GM12865 (cell line): ENCODE results near the gene GLE1.

Source experiments
- DNase-seq: peaks from one replicate; pipeline ENCODE4 v3.0.0; 2010; ENCODE audit warnings: low read depth
- H3K4me3 ChIP-seq: 2 replicates; pipeline ENCODE4 v1.5.1; 2011; ENCODE audit warnings: mild to moderate bottlenecking, low read depth, low read length, control low read depth
- TF ChIP-seq, protein P1 (sequence below): IDR thresholded peaks from 2 replicates; pipeline ENCODE4 v1.5.1; 2011; ENCODE audit warnings: low read length, control low read depth, low read depth, inconsistent platforms; ENCODE audit not compliant: insufficient read depth; ENCODE audit errors: missing control alignments

The GLE1 gene

DNA sequence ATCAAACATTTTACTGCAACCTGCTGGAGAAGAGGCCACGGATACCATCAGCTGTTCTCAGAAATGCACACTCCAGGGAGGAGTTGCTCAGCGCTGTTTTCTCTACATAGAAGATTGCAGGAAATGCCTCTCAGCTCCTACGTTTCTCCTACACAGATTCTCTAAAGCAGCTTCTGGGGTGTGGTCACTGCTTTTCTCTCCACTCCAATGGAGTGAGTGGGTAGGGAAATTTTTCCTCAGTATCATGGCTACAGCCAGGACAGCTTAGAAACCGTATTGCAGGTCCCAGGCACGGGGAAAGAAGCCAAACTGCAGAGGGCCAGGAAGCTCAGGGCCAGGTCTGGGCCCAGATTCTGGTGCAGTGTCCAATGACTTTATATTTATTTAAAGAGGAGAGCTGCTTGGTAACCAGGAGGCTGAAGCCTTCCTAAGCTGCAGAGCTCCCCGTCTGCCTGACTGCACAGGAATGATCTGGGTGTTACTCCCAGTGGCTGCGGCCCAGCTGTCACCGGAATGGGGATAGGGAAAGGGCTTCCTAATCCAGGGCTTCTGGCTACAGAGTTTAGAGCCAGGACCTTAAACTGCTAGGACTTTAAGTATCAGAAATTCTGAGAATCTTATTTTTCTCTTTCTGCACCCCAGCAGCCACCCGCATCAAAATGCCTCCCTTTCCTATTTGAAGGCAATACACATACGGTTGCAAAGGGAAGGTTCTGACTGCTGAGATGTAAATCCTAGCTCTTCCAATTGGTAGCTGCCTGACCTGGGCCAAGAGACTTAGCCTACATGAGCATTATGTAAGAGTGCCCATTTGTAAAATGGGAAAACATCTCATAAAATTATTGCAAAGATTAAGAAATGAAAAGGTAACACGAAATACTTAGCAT, 46.5 kb downstream of the GLE1 start:
- DNase-seq, result no peak
- TF ChIP-seq, protein P1, sequence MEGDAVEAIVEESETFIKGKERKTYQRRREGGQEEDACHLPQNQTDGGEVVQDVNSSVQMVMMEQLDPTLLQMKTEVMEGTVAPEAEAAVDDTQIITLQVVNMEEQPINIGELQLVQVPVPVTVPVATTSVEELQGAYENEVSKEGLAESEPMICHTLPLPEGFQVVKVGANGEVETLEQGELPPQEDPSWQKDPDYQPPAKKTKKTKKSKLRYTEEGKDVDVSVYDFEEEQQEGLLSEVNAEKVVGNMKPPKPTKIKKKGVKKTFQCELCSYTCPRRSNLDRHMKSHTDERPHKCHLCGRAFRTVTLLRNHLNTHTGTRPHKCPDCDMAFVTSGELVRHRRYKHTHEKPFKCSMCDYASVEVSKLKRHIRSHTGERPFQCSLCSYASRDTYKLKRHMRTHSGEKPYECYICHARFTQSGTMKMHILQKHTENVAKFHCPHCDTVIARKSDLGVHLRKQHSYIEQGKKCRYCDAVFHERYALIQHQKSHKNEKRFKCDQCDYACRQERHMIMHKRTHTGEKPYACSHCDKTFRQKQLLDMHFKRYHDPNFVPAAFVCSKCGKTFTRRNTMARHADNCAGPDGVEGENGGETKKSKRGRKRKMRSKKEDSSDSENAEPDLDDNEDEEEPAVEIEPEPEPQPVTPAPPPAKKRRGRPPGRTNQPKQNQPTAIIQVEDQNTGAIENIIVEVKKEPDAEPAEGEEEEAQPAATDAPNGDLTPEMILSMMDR, result no peak
- H3K4me3 ChIP-seq, result peak overlapping the region; percentile 72

DNA sequence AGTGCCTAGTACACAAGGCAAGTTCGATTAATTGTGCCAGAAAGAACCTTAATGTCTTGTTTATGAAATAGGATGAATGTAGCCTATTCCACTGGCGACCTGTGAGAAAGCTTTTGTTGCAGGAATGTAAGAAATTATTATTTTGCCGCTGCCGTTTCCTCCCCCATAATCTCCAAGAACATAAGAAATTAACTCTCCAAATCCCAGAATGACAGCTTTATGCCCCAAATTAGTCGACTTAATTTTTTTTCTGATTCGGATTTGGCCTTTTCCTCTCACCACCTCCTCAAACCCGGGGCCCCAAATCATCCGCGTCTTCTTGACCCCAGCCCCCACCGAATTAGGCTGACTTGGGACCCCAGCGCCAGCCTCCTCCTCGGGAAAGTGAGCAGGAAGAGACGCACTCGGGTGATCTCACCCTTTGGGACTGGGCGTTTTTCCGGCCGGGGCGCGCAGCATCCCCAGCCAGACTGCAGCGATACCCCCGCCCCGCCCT, 47.2 kb downstream of the GLE1 start:
- no peak for DNase-seq
- H3K4me3 ChIP-seq, result peak overlapping the region; percentile 72
- TF ChIP-seq, protein P1, result no peak

DNA sequence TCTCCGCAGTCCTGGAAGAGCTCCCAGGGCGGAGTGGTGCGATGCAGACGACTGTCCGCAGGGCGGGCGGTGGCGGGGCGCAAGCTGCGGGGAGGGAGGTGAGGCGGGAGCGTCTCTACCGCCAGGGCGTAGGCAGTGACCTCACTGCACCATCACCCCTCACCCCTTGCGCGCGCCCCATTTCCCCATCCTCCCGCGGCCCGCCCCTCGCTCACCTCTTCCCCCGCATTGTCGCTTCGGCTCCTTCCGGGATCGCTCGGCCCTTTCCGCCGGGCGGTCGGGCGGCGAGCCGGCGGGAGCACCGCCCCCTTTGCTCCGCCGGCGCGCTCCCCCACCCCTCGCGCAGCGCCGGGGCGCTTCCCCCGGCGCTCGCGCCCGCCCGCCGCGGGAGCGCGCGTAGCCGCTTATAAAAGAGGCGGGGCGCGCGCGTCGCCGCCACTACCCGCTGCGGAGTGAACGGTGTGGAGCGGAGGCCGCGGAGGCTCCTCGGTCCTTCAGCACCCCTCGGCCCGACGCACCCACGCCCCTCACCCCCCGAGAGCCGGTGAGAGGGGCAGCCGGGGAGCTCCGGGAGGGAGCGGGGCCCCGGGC, 47.7 kb downstream of the GLE1 start, which contains the start of gene SPTAN1:
SPTAN1 (plus strand) TSS at position 435 of the 591 bp plus-strand sequence. CDS start 14,154 bp downstream, outside the sequence.
- peak; percentile 95 for DNase-seq
- TF ChIP-seq, protein P1, result no peak
- H3K4me3 ChIP-seq, result peak within 1 kb of the TSS; percentile 91

DNA sequence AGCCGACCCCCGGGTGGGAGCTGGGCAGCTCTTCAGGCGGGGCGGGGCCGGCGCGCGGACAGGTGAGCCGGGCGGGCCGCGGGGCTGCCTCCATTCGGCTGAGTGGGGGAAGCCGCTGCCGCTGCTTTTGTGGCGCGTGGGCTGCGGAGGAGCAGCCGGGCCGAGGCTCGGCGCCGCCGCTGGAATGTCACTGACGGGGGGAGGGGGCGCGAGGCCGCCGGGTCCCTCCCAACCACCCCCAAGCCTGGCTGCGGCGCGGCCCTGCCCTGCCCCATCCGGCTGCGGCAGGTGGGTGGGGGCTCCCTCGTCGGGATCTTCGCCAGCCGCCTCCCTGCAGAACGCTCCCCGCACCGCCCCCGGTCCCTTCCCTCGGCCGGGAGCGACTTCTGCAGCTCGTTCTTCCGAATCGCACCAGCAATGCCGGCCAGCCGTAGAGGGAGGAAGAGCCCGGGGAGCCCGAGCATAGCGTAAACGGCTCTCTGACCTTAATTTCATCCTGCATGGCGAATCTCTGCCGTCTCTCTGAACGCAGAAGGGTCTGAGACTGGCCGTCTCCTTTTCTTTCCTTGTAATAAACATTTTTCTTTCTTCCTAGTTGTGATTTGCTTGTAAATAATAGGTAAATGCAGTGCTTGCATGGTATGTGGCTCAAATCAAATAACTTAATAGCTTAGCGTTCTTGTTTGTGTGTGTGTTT, 48.4 kb downstream of the GLE1 start:
- peak overlapping the region; percentile 91 for H3K4me3 ChIP-seq
- DNase-seq, result peak; percentile 50
- TF ChIP-seq, protein P1, result no peak

DNA sequence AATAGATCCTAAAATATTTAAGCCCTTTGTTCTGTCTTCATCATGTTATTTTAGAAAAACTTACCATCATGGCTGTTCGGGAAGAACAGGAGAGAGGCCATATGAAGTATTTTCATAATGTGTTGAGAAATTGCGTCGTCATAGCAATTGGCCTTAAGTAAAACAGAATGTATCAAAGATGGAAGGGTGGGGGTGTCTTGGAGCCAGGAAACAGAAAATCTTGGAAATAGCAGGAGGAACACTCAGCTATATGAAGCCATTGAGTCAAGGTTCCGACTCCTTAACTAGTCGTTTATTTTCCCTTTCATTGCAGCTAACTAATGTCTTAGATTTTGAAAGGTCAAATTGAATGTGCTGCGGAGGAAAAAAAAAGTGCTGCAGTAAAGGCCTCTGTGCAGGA, 49.2 kb downstream of the GLE1 start:
- TF ChIP-seq, protein P1, result no peak
- H3K4me3 ChIP-seq, result peak overlapping the region; percentile 91
- DNase-seq, result no peak

DNA sequence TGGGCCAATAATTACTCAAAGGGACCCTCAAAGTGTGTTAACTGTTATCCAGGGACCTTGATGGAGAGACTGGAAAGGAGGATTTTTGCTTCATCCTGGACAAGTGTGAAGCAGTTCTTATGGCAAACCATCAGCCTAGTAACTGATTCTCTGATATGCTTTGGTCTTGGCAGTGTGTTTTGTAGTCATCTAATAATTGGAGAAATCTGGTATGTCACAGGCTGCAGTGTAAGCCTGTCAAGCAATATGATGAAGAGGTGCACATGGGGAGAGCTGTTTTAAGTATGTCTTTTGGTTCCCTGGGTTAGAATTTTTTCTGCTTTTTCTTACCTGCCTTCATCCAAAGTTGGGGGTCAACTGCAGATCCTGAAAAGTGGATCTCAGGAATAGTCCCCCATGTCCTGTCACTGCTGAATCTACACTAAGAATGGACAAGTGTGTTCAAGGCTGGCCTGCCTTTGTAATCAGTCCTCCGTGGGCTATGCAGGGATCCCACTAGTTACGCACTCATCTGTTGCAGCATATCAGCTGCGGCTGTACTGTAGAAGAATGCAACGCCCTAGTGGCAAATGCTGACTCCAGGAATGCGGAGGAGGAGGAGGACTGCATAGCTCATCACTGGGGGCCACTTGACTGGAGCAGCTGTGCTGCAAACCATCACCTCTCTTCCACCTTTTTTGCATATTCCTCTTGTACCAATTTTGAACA, 49.8 kb downstream of the GLE1 start:
- TF ChIP-seq, protein P1, result no peak
- DNase-seq, result peak; percentile 46
- peak overlapping the region; percentile 91 for H3K4me3 ChIP-seq
